HepG2 (cell line): Measurements from ENCODE around the gene PISD. TPM values are rescaled to one million over a fixed set of nuclear protein-coding genes. Genes with fewer than 3 reads are reported as not detected.

ENCODE experiments used
- ARHGAP35 ChIP-seq: sonication (generic); formaldehyde crosslinking; IDR thresholded peaks from 2 replicates; pipeline ENCODE4 v1.9.0; 2022; ENCODE audit warnings: mild to moderate bottlenecking, inconsistent platforms, moderate library complexity, missing genetic modification reagents, borderline replicate concordance
- ASH2L ChIP-seq: fragments of 300-600, 200-600 bp; sonication (generic); IDR thresholded peaks from 2 replicates; pipeline ENCODE4 v1.7.0; 2017; ENCODE audit warnings: low read depth, mild to moderate bottlenecking, moderate library complexity, mixed read lengths, low read length; ENCODE audit not compliant: insufficient read length
- FOXK2 ChIP-seq: fragments of 450-650 bp; IDR thresholded peaks from 2 replicates; pipeline ENCODE4 v1.6.1; 2016
- GABPB1 ChIP-seq: IDR thresholded peaks from 2 replicates; pipeline ENCODE4 v1.6.1; 2016; ENCODE audit warnings: mild to moderate bottlenecking, missing genetic modification reagents, moderate library complexity, missing compliant biosample characterization
- GATAD1 ChIP-seq: IDR thresholded peaks from 2 replicates; pipeline ENCODE4 v1.6.1; 2016; ENCODE audit warnings: missing genetic modification reagents, missing compliant biosample characterization
- KLF11 ChIP-seq: IDR thresholded peaks from 2 replicates; pipeline ENCODE4 v1.6.1; 2016; ENCODE audit warnings: missing compliant biosample characterization
- MZF1 ChIP-seq: sonication (generic); formaldehyde crosslinking; IDR thresholded peaks from 2 replicates; pipeline ENCODE4 v1.8.1; 2023; ENCODE audit warnings: mild to moderate bottlenecking, missing genetic modification reagents, borderline replicate concordance
- PLRG1 ChIP-seq: fragments of 450-650 bp; conservative IDR thresholded peaks from 2 replicates; pipeline ENCODE4 v1.6.1; 2016
- PRMT3 ChIP-seq: sonication (generic); formaldehyde crosslinking; IDR thresholded peaks from 2 replicates; pipeline ENCODE4 v1.8.1; 2022; ENCODE audit warnings: low read depth, mild to moderate bottlenecking, moderate library complexity, missing genetic modification reagents, borderline replicate concordance
- ZBTB7B ChIP-seq: sonication (generic); formaldehyde crosslinking; IDR thresholded peaks from 2 replicates; pipeline ENCODE4 v1.4.0; 2020; ENCODE audit warnings: missing genetic modification reagents
- ZNF30 ChIP-seq: sonication (generic); formaldehyde crosslinking; IDR thresholded peaks from 2 replicates; pipeline ENCODE4 v1.5.0; 2020; ENCODE audit warnings: mild to moderate bottlenecking, missing genetic modification reagents
- ZNF530 ChIP-seq: sonication (generic); formaldehyde crosslinking; IDR thresholded peaks from 2 replicates; pipeline ENCODE4 v1.5.0; 2020; ENCODE audit warnings: low read depth, mild to moderate bottlenecking, missing genetic modification reagents
- ZNF850 ChIP-seq: sonication (generic); formaldehyde crosslinking; conservative IDR thresholded peaks from 2 replicates; pipeline ENCODE4 v1.9.0; 2021; ENCODE audit warnings: mild to moderate bottlenecking, missing genetic modification reagents
- polyA plus RNA-seq, 8 experiments: library from polyadenylated mRNA; depleted of rRNA in 3 of 8; stranded (reverse) in 7 of 8; unstranded in 1 of 8; fragments of >200 nt; fragmentation: Illumina TruSeq in 4 of 8; extraction: Trizol in 4 of 8; gene quantifications; 2 replicates each; pipeline versions ENCODE4 v1.2.1 to v1.2.3, GENCODE V29; 2011 to 2016; ENCODE audit warnings: low read depth in 4 of 8, missing spikeins in 1 of 8, mixed read lengths in 1 of 8; ENCODE audit not compliant: insufficient read depth in 1 of 8
- total RNA-seq, 5 experiments: library from RNA; depleted of rRNA; stranded (reverse); fragments of >200 nt; fragmentation: Illumina TruSeq; extraction: Trizol; gene quantifications; 2 replicates each; pipeline ENCODE4 v1.2.3, GENCODE V29; 2016; ENCODE audit warnings: low read depth in 1 of 5
- TF ChIP-seq, protein P1 (sequence below): IDR thresholded peaks from 2 replicates; pipeline ENCODE4 v1.6.1; 2016; ENCODE audit warnings: missing biosample characterization, missing genetic modification reagents, low read depth
- TF ChIP-seq, protein P2 (sequence below): sonication (generic); formaldehyde crosslinking; IDR thresholded peaks from 2 replicates; pipeline ENCODE4 v1.4.0; 2020; ENCODE audit warnings: missing genetic modification reagents
- TF ChIP-seq, protein P3 (sequence below): sonication (generic); formaldehyde crosslinking; IDR thresholded peaks from 2 replicates; pipeline ENCODE4 v1.4.0; 2020; ENCODE audit warnings: mild to moderate bottlenecking, missing genetic modification reagents, borderline replicate concordance
- TF ChIP-seq, protein P4 (sequence below): sonication (generic); IDR thresholded peaks from 2 replicates; pipeline ENCODE4 v1.6.1; 2016; ENCODE audit warnings: low read depth, borderline replicate concordance
- TF ChIP-seq, protein P5 (sequence below): sonication (generic); formaldehyde crosslinking; IDR thresholded peaks from 2 replicates; pipeline ENCODE4 v1.5.0; 2020; ENCODE audit warnings: mild to moderate bottlenecking, missing genetic modification reagents

Gene PISD
- total and polyA plus RNA-seq, 2 of the 13 experiments (the other 11 are each of a cell fraction or from before 2014, with no cell fraction given): 30.1 to 47.7 TPM

DNA sequence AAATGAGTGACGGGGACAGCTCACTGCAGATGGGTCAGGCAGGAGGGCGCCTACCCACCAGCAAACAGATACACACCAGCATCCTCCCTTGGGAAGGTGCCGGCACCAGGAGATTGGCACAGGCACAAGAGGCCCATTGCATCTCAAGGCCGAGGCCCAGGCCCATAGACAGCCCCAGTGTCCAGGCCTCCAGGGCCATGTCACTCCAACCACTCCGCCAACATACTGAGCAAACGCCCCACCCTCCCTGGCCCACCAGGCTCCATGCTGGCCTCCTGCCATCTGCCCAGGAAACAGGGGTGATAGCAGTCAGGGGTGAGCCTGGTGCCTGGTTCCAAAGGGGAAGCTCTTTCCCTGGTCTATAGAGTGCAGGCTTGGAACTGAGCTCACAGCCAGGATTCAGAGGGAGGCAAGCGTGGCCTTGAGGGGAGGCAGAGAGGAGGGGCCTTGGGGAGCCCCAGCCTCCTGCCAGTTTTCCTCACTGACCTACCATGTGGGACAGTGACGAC, 34.7 kb downstream of the PISD start (continued):
- TF ChIP-seq, protein P1, sequence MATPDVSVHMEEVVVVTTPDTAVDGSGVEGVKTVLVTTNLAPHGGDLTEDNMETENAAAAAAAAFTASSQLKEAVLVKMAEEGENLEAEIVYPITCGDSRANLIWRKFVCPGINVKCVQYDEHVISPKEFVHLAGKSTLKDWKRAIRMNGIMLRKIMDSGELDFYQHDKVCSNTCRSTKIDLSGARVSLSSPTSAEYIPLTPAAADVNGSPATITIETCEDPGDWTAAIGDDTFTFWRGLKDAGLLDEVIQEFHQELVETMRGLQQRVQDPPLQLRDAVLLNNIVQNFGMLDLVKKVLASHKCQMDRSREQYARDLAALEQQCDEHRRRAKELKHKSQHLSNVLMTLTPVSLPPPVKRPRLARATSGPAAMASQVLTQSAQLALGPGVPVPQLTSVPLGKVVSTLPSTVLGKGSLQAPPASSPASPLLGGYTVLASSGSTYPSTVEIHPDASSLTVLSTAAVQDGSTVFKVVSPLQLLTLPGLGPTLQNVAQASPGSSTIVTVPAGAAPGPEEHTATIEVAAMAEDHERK: no peak
- no peak for TF ChIP-seq GATAD1
- TF ChIP-seq GABPB1 (CRISPR knock-in tag): no peak
- no peak for TF ChIP-seq ASH2L
- no peak for TF ChIP-seq ZNF30 (CRISPR knock-in tag)
- TF ChIP-seq ARHGAP35 (CRISPR knock-in tag): no peak
- TF ChIP-seq, protein P2, sequence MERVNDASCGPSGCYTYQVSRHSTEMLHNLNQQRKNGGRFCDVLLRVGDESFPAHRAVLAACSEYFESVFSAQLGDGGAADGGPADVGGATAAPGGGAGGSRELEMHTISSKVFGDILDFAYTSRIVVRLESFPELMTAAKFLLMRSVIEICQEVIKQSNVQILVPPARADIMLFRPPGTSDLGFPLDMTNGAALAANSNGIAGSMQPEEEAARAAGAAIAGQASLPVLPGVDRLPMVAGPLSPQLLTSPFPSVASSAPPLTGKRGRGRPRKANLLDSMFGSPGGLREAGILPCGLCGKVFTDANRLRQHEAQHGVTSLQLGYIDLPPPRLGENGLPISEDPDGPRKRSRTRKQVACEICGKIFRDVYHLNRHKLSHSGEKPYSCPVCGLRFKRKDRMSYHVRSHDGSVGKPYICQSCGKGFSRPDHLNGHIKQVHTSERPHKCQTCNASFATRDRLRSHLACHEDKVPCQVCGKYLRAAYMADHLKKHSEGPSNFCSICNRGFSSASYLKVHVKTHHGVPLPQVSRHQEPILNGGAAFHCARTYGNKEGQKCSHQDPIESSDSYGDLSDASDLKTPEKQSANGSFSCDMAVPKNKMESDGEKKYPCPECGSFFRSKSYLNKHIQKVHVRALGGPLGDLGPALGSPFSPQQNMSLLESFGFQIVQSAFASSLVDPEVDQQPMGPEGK: peak; percentile 54
- no peak for TF ChIP-seq KLF11 (CRISPR knock-in tag)
- TF ChIP-seq PRMT3: no peak
- TF ChIP-seq, protein P3, sequence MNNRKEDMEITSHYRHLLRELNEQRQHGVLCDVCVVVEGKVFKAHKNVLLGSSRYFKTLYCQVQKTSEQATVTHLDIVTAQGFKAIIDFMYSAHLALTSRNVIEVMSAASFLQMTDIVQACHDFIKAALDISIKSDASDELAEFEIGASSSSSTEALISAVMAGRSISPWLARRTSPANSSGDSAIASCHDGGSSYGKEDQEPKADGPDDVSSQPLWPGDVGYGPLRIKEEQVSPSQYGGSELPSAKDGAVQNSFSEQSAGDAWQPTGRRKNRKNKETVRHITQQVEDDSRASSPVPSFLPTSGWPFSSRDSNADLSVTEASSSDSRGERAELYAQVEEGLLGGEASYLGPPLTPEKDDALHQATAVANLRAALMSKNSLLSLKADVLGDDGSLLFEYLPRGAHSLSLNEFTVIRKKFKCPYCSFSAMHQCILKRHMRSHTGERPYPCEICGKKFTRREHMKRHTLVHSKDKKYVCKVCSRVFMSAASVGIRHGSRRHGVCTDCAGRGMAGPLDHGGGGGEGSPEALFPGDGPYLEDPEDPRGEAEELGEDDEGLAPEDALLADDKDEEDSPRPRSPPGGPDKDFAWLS (CRISPR knock-in tag): 0 out of 2 replicates have a peak, but pooled peaks have one; percentile 48
- TF ChIP-seq PLRG1: no peak
- TF ChIP-seq MZF1 (CRISPR knock-in tag): no peak
- TF ChIP-seq, protein P4, sequence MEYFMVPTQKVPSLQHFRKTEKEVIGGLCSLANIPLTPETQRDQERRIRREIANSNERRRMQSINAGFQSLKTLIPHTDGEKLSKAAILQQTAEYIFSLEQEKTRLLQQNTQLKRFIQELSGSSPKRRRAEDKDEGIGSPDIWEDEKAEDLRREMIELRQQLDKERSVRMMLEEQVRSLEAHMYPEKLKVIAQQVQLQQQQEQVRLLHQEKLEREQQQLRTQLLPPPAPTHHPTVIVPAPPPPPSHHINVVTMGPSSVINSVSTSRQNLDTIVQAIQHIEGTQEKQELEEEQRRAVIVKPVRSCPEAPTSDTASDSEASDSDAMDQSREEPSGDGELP: no peak
- TF ChIP-seq ZNF530 (CRISPR knock-in tag): no peak
- no peak for TF ChIP-seq ZNF850 (CRISPR knock-in tag)
- no peak for TF ChIP-seq ZBTB7B
- TF ChIP-seq, protein P5, sequence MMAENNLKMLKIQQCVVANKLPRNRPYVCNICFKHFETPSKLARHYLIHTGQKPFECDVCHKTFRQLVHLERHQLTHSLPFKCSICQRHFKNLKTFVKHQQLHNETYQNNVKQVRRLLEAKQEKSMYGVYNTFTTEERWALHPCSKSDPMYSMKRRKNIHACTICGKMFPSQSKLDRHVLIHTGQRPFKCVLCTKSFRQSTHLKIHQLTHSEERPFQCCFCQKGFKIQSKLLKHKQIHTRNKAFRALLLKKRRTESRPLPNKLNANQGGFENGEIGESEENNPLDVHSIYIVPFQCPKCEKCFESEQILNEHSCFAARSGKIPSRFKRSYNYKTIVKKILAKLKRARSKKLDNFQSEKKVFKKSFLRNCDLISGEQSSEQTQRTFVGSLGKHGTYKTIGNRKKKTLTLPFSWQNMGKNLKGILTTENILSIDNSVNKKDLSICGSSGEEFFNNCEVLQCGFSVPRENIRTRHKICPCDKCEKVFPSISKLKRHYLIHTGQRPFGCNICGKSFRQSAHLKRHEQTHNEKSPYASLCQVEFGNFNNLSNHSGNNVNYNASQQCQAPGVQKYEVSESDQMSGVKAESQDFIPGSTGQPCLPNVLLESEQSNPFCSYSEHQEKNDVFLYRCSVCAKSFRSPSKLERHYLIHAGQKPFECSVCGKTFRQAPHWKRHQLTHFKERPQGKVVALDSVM (CRISPR knock-in tag): 0 out of 2 replicates have a peak, but pooled peaks have one; percentile 36
- no peak for TF ChIP-seq FOXK2
